ENCODE measurements around the gene SKP2.

The SKP2 gene

DNA sequence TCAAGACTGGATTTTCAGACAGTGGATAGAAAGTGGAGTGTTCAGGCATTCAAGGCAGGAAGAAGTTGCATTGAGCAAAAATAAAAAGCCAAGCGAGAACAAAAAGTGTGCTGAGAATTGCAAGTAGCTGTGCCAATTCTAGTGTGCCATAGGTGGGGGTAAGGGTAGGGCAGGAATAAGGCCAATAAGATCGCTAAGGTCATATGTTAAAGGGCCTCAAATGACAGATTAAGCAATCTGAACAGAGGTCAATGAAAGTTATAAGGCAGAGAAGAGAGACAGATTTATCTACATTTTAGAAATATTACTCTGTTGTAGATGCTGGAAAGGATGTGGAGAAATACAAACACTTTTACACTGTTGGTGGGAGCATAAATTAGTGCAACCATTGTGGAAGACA is 53.4 kb downstream of the SKP2 start:
- DNase-seq = no peak

GRCh38 chr5:36206913-36207312 is 55.0 kb downstream of the SKP2 start:
- no peak for DNase-seq

DNA sequence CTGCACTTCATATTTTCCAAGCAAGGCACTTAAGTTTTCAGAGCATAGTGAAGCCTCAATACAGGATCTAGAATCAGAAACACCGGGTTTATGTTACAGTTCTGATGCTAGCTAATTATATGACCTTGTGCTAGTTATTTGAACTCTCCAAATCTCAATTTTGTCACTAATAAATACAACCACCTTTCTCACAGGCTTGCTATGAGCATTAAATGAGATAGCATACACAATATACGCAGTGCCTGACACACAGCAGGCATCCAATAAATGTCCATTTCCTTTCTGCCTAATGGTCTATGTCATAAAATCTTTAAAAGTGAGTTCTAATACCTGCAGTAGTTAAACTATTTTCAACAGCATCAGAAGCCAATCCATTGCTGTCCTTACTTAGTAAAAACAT is 56.9 kb downstream of the SKP2 start:
- DNase-seq = no peak

- no peak for DNase-seq
These were observed 57.8 kb downstream of the SKP2 start for GRCh38 chr5:36209664-36210063.

DNA sequence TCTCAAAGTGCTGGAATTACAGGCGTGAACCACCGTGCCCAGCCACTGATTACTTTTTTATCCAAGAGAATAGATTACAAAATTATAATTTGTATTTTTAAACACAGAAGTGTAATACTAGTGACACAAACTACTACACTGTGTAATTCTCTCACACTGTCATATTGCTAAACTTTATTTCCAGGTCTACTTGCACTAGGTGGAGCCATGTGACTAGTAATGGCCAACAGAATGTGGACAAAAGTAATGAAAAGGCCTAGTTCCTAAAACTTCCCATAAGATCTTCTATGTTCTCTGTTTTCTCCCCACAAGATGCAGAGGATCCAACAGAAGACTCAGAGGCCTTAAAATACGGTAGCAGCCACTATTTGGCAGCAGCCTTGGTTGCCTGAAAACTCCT is 62.5 kb downstream of the SKP2 start:
- DNase-seq = no peak

GRCh38 chr5:36215910-36216309 is 64.0 kb downstream of the SKP2 start:
- DNase-seq = no peak

GRCh38 chr5:36217567-36217966 is 65.7 kb downstream of the SKP2 start:
- no peak for DNase-seq

- no peak for DNase-seq
These were observed 66.1 kb downstream of the SKP2 start for GRCh38 chr5:36217988-36218387.

DNA sequence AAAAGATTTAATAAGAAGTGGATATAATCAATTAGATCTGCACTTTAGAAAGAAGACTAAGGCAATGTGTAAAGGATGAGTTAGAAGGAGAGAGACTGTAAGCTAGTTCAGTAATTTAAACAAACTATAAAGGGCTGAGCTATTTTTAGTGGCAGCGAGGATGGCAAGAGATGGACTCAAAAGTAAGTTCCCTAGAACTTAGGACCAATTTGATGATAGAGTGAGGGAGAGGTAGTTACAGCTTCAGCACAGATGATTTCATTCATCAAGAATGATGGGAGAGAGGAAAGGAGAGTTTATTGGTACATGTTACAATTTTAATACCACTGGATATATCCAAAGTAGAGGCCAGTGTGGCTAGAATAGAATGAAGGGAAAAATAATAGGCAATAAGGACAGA is 70.7 kb downstream of the SKP2 start:
- DNase-seq = no peak

DNA sequence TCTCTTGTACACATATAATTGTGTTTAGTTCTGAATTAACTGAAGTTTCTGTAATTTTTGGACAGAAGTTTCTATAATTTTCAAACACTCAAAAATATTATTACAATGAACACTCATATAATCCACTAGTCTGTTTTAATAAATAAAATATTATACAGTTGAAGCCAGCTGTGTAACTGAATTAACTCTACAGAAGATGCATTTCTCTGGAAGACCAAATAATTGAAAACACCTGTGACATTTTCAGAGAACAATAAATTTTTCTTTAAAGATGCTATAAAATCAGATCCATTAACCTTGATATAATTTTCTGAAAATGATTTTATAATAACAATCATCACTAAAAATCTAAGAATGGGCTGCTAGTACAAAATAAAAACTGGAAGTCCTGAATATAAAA is 75.1 kb downstream of the SKP2 start:
- DNase-seq = no peak

DNA sequence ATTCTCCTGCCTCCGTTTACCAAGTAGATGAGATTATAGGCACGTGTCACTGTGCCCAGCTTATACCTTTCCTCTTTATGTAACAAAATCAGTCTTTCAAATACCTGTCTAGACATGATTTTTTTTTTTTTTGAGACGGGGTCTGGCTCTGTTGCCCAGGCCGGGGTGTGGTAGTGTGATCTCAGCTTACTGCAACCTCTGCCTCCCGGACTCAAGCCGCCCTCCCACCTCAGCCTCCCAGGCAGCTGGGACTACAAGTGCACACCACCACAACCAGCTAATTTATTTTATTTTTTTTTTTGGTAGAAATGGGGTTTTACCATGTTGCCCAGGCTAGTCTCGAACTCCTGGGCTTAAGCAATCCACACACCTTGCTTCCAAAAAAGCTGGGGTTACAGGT is 76.6 kb downstream of the SKP2 start:
- no peak for DNase-seq

DNA sequence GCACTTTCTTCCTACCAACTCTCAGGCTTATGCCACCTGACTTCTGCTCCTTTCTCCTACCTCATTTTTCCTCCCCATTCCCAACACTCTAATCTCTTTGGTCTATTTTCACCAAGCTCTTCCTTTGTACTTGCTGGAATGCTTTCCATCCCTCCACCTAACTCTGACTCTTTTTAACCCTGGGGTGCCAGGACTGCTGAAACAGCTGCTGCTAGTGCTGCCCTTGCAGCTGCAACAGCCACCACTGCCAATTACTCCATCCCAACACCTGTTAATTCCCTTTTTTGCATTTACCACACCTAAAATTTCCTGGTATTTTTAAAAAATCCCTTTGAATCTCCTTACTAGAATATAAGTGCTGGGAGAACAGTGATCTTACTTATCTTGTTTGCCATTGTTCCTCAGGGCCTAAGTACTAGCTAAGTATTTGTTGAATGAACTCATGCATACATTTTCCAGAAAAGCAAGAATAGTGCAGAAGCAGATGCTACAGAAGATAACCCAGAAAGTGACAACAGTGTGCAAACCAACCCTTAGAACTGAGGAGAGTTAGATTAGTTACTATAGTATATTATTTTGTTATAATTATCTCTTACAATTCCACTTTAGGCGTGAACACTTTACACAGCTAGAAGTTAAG is 78.4 kb downstream of the SKP2 start:
- no peak for DNase-seq

DNA sequence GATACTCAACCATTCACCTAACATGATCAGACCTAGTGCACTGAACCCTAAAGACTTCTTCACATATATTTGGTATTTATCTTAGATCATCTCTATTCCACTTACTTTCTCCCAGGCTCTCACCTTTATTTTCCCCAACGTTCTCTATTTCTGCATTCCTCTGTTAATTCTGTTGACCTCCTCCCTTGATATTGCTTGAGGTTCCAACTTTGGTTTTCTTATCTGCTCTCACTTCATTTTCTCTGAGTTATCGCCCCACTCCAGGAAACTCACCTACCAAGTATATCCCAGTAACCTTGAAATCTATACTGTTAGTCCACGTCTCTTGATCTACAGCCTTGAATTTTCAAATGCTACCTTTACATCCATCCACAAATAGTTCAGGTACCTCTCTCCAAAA is 80.6 kb downstream of the SKP2 start:
- DNase-seq = no peak
